Measurements from ENCODE around the gene FAM24A.
A peak's percentile ranks its signal among the peaks of the same experiment; 100 is the strongest.
"Not testable (repeated sequence)": the region's sequence is repeated elsewhere in the genome, so short reads cannot be mapped to it uniquely, and the experiment has no call there.

FAM24A gene

GRCh38 chr10:122910310-122910709 lies at the start of gene FAM24A:
Gene FAM24A (plus strand): TSS chr10:122910610. CDS start chr10:122911635, 1,025 bp downstream.
- no peak for DNase-seq (ENCODE audit: low spot score)

GRCh38 chr10:122861711-122862161 lies 48.7 kb upstream of the FAM24A start:
- no peak for DNase-seq (ENCODE audit: low spot score)

GRCh38 chr10:122863216-122864193 lies 46.9 kb upstream of the FAM24A start:
- no peak for DNase-seq (ENCODE audit: low spot score)

GRCh38 chr10:122864194-122864592 lies 46.2 kb upstream of the FAM24A start:
- no peak for DNase-seq (ENCODE audit: low spot score)

GRCh38 chr10:122864901-122865300 lies 45.5 kb upstream of the FAM24A start:
- DNase-seq (ENCODE audit: low spot score): no peak

- DNase-seq (ENCODE audit: low spot score): not testable (repeated sequence)
These were observed 43.5 kb upstream of the FAM24A start for GRCh38 chr10:122866757-122867482.

- DNase-seq (ENCODE audit: low spot score): not testable (repeated sequence)
These were observed 41.6 kb upstream of the FAM24A start for GRCh38 chr10:122868768-122869167.

- DNase-seq (ENCODE audit: low spot score): not testable (repeated sequence)
These were observed 38.5 kb upstream of the FAM24A start for GRCh38 chr10:122871947-122872346.

- DNase-seq (ENCODE audit: low spot score): no peak
These were observed 34.5 kb upstream of the FAM24A start for GRCh38 chr10:122875843-122876466.

GRCh38 chr10:122876467-122876855 lies 33.9 kb upstream of the FAM24A start:
- no peak for DNase-seq (ENCODE audit: low spot score)

GRCh38 chr10:122877264-122877663 lies 33.1 kb upstream of the FAM24A start:
- DNase-seq (ENCODE audit: low spot score): no peak

GRCh38 chr10:122878799-122879338 lies 31.5 kb upstream of the FAM24A start:
- DNase-seq (ENCODE audit: low spot score): no peak

- peak; percentile 93 for DNase-seq (ENCODE audit: low spot score)
These were observed 30.8 kb upstream of the FAM24A start, which contains the start of gene FAM24B for GRCh38 chr10:122879339-122880273. Gene FAM24B (minus strand): TSS chr10:122879581. CDS start chr10:122850515, 29,066 bp downstream.

- no peak for DNase-seq (ENCODE audit: low spot score)
These were observed 27.6 kb upstream of the FAM24A start for GRCh38 chr10:122882766-122883165.

- no peak for DNase-seq (ENCODE audit: low spot score)
These were observed 26.2 kb upstream of the FAM24A start for GRCh38 chr10:122884166-122884565.

GRCh38 chr10:122894261-122894944 lies 16.0 kb upstream of the FAM24A start:
- no peak for DNase-seq (ENCODE audit: low spot score)

- DNase-seq (ENCODE audit: low spot score): not testable (repeated sequence)
These were observed 6.5 kb upstream of the FAM24A start for GRCh38 chr10:122903861-122904260.

GRCh38 chr10:122911889-122912484 lies 1.6 kb downstream of the FAM24A start:
- DNase-seq (ENCODE audit: low spot score): no peak

GRCh38 chr10:122915700-122916099 lies 5.3 kb downstream of the FAM24A start:
- DNase-seq (ENCODE audit: low spot score): no peak

GRCh38 chr10:122930140-122930539 lies 19.7 kb downstream of the FAM24A start:
- DNase-seq (ENCODE audit: low spot score): no peak
